ENCODE data around the gene PDE11A.
"Not testable (repeated sequence)": the region's sequence is repeated elsewhere in the genome, so short reads cannot be mapped to it uniquely, and the experiment has no call there.

PDE11A gene

DNA sequence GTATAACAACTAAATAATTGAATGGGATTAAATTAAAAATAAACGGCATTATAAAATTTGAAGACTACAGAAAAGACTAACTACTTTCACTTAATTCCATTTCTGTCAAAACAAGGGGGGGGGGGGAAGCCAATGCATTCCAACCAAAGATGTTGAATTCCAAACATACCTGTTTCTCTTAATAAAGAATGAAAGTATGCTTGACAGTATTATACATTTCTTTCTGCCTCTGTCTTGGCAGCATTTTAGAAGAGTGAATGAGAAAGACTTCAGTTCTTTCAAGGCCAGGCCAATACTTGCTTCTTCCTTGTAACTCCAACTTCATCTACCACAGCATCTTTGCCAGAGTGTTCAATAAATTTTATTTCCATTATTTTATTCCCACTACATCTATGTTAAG lies 65.9 kb downstream of the PDE11A start:
- DNase-seq: no peak

DNA sequence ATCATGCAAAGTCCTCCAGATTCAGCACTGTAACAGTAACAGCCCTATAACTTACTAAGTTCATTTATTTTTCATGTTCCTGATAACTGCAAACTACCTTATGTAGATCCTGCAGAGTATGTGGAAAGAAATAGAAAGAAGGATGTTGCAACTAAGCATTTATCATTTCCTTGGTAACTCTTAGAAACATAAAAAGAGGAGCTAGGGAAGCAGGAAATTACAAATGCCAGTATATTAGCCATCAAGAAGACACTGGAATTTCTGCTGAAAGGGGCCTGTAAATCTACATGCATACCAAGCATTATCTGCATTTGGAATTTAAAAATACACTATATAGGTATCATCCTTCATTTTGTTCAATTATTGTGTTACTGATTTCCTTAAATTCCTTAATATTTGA lies 66.8 kb downstream of the PDE11A start:
- DNase-seq: no peak

DNA sequence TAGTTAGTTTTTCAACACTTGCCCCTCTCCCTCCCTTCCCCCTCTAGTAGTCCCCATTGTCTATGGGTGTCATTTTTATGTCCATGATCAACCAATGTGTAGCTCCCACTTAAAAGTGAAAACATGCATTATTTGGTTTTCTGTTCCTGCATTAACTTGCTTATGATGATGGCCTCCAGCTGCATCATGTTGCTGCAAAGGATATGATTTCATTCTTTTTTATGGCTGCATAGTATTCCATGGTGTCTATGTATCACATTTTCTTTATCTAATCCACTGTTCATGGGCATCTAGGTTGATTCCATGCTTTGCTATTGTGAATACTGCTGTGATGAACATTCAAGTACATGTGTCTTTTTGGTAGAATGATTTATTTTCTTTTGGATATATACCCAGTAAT lies 70.5 kb downstream of the PDE11A start:
- no peak for DNase-seq

DNA sequence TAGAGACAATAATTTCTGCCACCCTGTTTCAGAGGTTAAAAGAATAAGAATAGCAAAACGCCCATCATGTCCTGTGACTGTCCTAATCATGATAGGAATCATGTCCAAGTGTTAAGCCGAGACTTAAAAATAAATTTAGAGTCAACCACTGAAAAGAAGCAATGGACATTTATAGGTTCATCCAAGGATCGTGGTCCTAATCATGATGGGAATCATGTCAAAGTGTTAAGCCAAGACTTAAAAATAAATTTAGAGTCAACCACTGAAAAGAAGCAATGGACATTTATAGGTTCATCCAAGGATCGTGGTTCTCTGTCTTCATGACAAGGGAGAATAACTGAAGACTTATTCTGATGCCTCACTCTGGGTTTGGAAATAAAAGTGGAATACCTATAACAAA lies 73.6 kb downstream of the PDE11A start:
- DNase-seq: no peak

DNA sequence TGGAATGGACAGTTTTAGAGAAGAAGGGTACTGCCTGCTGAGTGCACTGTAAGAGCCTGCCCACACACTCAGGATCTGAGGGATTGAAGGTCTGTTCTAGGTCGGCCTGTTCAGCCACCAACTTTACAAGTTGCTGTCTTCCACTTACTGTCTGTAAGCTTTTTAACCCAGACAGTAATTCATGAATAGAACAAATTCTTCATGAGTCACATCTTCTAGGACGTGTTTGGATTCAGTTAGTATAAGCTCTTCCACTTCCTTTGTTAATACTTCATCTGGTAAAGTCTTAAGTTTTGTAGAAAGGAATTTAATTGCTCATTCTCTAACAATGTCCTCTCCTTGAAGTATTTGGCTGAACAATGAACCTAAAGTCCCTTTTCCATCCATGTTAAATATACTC lies 74.6 kb downstream of the PDE11A start:
- DNase-seq: no peak

DNA sequence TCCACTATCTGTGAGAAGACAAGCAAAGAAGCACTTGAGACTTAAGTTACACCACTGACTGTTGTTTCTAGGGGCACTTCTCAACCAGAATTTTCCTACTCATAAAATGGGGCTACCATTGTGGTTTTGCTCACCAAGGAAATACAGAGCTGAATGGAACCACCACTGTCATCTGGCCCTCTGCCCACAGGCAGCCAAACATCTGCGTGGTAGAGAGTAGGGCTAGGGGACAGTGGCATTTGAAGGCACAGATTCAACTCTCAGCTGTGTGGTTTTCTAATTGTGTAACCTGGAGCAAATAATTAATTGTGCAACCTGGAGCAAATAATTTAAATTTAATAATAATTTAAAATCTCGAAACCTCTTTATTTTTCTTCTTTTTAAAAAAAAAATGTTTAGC lies 79.6 kb downstream of the PDE11A start:
- no peak for DNase-seq

DNA sequence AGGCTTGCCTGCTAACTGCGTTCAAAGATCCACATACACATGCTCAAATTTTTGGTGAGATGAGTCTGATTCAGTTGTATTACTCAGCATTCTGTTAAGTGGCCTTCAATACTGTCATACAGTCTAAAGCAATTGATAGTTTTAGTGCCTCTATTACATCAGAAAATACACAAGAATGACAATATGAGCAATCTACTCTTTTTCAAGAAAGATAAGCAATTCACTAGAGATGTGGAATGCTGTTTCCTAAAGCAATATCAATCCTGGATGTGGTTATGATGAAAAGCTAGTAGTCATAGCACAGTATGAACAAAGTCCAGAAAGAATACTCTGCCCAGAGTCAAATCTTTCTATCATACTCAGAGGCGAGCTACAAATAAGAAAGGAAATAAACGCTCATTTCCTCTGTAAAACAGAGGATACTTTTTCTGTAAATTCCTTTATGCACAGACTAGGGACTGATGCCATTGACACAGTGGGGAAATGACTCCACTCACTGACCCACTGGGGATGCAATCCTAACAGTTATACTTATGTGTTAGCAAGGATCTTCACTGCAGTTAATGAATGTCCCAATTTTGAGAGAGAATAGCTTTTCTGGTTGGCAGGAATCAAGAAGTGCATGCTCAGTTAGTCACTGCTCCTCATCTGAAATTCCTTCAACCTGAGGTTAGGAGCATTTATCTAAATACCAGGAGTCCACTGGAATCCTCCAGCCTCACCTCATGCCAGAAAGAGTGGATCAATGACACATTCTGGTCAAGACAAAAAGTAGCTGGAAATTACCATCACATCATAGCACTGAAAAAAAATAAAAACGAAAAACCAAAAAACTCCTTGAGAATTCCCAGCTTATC lies 83.3 kb downstream of the PDE11A start:
- DNase-seq: no peak

DNA sequence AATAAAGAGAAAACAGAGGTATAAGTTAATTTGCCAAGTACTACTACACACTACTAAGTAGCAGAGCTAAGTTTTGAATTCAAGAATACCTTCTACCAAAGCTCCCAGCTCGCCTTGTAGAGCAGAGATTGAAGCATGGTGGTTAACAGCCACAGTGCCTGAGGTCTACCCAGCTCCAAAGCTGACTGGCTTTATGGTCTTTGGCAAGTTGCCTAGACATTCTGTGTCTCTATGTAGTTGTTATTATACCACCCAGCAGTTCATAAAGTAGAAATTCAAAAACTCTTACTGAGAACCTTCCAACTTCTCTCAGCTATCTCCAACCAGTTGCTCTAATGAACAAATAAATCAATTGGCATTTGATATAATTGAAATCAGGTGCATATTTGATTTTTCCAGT lies 87.8 kb downstream of the PDE11A start:
- no peak for DNase-seq

DNA sequence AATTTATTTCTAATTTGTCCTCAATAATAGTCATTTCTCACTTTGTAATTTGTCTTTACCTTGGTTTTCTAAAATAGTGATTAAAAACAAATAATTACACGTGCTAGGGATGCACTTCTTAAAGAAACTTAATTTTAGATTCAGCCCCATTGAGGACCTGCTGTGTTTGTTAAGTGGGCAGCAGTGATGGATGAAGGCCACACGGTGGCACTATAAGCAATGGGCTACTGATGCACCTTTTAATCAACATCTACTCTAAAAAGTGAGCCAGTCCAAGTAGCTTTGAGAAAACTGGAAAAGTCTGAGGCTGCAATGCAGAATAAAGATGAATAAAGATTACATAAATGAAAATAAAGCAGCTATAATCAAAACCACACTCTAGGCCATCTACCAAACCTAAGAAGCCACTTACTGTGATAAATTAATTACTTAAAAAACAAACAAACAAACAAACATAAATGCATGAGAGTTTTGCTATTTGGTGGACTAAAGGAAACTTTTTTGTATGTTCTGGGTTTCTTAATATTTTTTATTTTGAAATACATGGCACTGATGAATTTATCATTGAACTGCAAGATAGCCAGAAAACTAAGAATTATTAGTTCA lies 89.3 kb downstream of the PDE11A start:
- peak; percentile 4 for DNase-seq

DNA sequence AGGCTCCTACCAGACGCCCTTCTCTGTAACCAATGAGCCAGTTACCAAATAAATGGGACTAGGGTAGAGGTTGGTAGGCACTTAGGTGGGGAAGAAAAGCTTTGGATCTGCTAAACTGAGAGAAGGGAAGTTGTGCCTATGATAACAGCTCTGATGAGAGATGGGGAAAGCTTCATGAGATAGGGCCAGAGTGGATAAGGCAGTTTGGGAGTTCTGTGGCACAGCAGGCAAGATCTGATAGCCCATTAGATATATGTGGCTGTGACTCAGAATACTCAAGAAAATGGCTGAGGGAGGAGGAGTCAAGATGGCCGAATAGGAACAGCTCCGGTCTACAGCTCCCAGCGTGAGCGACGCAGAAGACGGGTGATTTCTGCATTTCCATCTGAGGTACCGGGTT lies 99.8 kb downstream of the PDE11A start:
- DNase-seq: no peak

DNA sequence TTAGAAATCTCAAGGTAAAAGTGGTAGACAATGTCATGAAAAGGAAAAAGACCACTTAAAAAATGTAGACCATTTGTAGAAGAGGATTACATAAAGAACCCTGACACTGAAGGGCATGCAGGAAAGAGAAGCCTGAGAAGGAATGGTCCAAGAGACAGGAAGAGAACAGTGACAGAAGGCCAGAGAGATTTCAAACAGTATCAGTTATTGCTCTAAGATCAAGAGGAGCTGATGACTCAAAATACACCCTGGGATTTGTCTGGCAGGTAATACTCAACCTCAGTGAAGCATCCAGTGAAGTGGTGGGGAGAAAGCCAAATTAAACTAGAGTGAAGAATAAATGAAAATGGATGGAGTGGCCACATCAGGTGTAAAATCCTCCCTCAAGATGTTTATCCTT lies 100.5 kb downstream of the PDE11A start:
- no peak for DNase-seq

DNA sequence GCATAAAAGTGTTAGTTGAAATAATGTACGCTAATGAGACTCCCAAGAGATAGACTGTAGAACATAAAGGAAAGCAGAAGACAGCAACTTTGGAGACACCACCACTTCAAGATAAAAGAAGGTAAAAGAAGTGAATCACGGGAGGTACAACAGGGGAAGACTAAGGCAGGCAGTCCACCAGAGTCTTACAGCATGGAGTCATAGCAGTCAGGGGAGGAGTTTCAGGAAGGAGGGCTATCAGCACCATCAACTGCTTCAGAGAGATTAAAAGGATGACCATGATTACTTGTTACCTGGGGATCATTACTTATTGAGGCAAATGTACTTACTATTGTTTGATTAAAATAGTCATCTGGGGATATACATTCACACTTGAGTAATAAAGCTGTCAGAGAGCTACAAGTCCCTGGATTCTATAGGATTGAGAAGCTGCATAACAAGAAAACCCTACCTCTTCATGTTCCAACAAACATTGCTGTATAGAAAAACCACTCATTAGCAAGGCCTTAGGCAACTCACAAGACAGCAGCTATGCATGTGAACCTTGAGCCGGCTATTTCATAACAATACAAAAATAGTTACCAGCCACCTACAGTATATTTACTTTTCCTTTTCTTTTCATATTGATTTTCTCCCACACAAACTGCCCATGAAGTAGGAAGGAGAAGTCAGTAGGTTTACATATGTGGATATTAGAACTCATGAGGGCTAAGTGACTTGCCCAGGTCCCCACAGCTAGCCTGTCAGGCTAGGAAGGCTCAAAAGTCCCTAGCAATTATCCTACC lies 101.7 kb downstream of the PDE11A start:
- DNase-seq: no peak

DNA sequence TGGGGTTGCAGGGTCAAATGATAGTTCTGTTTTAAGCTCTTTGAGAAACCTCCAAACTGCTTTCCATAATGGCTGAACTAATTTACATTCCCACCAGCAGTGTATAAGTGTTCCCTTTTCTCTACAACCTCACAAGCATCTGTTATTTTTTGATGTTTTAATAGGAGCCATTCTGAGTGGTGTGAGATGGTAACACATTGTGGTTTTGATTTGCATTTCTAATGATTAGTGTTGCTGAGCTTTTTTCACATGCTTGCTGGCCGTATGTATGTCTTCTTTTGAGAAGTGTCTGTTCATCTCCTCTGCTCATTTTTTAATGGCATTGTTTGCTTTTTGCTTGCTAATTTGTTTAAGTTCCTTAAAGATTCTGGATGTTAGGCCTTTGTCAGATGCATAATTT lies 107.7 kb downstream of the PDE11A start:
- DNase-seq: no peak

DNA sequence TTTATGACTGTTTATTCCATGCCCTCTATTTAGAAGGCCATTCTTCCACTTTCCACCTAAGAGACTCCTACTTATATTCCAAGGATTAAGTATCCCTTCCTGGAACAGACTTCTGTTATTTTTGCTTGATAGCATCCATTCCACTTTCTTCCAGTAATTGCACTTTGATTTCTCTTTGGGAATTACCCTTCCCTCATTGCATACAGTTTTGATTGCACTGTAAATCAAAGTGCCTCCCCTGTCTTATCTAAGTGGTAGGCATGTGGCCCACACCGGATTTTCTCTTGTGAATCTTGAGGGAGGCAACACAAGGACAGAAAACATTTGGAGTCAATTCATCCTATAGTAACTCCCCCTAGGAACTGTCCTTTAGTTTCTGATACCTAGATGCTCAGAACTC lies 120.4 kb downstream of the PDE11A start:
- no peak for DNase-seq

DNA sequence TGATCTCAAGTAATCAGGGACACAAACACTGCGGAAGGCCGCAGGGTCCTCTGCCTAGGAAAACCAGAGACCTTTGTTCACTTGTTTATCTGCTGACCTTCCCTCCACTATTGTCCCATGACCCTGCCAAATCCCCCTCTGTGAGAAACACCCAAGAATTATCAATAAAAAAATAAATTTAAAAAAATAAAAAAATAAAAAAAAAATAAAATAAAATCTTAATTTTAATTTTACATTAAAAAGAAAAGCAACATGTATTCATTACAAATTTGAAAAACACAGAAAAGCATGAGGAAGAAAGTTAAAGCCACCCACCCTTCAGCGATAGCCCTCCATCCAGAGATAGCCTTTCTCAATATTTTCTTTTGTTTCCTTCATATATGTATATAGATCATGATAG lies 125.0 kb downstream of the PDE11A start:
- DNase-seq: not testable (repeated sequence)

DNA sequence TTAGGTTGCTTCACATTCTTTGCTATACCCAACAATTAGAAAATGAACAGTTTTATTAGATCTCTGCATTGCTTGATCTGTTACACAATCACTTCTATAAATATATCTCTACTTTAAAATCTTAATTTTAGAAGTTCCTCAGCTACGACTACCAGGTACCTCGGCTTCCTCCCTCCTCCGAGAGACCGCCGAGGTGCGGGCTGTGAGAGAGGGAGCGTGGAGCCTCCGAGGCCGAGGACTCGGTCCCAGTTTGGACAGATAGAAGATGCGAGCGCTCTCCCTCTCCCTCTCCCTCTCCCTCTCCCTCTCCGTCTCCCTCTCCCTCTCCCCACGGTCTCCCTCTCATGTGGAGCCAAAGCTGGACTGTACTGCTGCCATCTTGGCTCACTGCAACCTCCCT lies 128.0 kb downstream of the PDE11A start:
- DNase-seq: not testable (repeated sequence)

DNA sequence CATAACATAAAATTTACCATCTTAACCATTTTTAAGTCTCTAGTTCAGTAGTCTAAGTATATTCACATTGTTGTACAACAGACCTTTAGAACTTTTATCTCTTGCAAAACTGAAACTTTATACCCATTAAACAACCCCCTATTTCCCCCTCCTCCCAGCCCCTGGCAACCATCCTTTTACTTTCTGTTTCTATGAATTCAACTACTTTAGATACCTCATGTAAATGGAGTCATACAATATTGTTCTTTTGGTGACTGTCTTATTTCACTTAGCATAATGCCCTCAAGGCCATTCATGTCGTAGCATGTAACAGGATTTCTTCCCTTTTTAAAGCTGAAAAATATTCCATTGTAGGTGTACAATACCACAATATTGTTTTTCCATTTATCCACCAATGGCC lies 129.8 kb downstream of the PDE11A start:
- no peak for DNase-seq

DNA sequence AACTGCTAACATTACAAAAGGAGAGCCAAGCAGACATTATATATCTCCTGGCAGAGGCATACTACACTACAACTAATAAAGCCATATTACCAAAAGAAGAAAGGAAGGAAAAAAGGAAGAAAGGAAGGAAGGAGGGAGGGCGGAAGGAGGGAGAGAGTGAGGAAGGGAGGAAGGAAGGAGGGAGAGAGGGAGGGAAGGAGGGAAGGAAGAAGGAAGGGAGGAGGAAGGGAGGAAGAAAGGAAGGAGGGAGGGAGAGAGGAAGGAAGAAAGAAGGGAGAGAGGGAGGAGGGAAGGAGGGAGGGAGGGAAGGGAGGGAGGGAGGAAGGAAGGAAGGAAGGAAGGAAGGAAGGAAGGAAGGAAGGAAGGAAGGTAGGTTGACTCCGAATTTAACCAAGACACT lies 133.4 kb downstream of the PDE11A start:
- DNase-seq: no peak

DNA sequence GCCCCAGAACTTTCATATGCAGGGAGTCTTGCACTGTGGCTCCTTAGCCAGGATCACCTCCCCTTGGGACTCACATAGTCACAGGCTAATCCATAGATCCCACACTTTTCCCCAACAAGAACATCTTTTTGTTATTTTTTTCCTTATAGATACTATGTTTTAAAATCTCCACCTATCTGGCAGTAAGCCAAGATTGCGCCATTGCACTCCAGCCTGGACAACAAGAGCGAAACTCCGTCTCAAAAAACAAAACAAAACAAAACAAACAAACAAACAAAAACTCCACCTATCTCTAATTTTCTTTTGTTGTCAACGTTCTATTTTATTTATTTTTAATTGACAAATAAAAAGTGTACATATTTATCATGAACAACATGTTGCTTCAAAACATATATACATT lies 141.7 kb downstream of the PDE11A start:
- DNase-seq: no peak

DNA sequence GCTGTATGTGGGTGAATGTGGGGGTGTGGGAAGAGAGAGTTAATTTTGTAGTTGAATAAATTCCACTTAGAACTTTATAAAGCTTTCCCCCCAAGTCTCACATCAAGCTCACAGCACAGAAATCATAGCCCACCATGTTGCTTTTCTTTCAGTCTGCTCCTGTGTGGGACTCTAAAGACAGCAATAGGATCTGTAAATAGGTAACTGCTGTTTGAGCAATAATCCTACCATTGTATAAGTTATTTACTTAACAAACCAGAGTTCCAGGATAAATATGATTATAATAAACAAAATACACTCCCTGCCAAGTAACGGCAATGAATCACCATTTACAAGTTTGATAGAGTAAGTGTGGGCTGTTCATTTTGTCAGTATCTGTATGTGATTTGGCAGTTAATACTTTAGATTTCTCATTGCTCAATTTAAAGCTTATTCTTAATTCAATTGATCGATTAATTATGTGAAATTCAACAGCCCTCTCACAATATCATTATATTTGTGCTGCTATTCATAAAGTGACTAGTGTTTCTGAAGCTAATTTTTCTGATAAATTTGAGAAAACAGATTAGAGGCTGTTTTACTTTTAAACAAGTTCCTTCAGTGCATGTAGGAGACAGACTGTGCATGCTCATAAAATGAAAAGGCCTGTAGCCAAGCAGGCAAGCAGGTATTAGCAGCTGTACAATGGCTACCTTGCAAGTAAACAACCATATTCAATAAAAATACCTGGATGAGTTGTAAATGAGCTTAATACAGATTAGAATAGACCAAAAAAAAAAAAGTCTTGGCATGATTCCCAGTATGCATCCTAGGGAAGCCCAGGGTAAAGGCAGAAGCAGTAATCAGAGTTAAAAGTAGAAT lies 142.7 kb downstream of the PDE11A start:
- no peak for DNase-seq

DNA sequence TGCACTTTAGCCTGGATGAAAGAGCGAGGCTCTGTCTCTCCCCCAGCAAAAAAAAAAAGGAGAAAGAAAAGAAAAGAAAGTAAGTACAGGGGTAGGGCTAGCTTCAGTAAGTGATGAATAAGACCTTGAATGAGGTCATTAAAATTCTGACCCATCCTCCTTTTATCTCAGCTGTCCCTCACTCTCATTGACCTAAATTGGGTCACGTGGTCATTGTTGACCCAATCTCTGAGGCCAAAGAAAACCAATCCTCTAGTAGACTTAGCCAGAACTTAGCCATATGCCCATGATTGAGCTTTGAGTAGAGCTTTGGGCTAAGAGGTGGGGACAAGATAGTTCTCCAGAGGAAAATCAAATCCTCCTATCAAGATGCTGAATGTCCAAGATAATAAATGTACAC lies 149.3 kb downstream of the PDE11A start:
- no peak for DNase-seq

DNA sequence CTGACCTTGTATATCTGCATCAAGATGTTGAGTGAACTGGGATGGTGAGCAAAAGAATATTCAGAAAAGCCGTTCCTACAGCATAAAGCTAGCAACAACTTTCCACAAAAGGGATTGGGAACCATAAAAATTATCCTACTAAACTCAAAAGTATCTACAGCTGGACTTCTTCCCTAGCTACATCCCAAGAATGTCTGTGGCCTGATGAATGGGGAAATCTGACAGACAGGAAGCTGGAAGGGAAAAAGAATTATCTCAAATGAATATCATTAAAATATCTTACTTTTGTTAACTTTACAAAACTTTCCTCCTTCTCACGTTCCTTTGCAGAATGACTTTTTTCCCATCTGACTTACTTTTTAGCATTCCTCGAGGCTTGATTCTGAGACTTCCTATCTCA lies 150.9 kb downstream of the PDE11A start:
- no peak for DNase-seq

DNA sequence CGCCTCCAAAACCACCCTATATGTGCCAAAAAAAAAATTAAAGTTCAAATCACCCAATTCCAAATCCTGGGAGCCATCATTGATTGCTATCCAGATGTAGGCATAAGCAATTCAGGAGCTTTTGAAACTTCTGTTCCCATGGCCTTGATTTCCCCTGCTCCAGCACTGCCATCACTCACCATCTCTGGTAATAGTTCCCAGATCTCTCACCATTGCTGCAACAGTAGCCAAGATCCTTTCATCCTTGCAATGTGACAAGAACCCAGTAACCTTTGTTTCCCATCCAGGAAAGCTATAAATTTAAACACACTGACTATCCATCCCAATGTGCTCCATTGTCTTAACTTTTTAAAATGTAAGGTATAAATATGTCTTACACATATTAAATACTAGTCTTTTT lies 155.4 kb downstream of the PDE11A start:
- no peak for DNase-seq

Measured in stimulated activated CD4-positive, alpha-beta T cell treated with anti-CD3 and anti-CD28 coated beads, Interleukin-1b, Interleukin-23, amount 100 ng/mL, for 48 hours (primary cell).